Osteocyte (in vitro differentiated cells): ENCODE results near the gene OTUD3. TPM values are rescaled to one million over a fixed set of nuclear protein-coding genes. Genes with fewer than 3 reads are reported as not detected.
"Not testable (repeated sequence)": the region's sequence is repeated elsewhere in the genome, so short reads cannot be mapped to it uniquely, and the experiment has no call there.

Source experiments
- DNase-seq: peaks from one replicate; pipeline ENCODE4 v3.0.0; 2021; ENCODE audit warnings: mixed read lengths; ENCODE audit not compliant: unreplicated experiment; ENCODE audit errors: extremely low spot score
- H3K27ac Mint-ChIP-seq: one replicate; pipeline ENCODE4 v1.8.0; 2021; ENCODE audit warnings: mild to moderate bottlenecking, mixed read lengths; ENCODE audit not compliant: unreplicated experiment
- H3K27me3 Mint-ChIP-seq: one replicate; pipeline ENCODE4 v1.8.0; 2021; ENCODE audit warnings: mixed read lengths; ENCODE audit not compliant: unreplicated experiment
- H3K36me3 Mint-ChIP-seq: one replicate; pipeline ENCODE4 v1.8.0; 2021; ENCODE audit warnings: mixed read lengths; ENCODE audit not compliant: unreplicated experiment
- H3K4me1 Mint-ChIP-seq: one replicate; pipeline ENCODE4 v1.8.0; 2021; ENCODE audit warnings: mixed read lengths; ENCODE audit not compliant: unreplicated experiment
- H3K4me3 Mint-ChIP-seq: one replicate; pipeline ENCODE4 v1.8.0; 2021; ENCODE audit warnings: mild to moderate bottlenecking, moderate library complexity, mixed read lengths; ENCODE audit not compliant: unreplicated experiment
- H3K9me3 Mint-ChIP-seq: one replicate; pipeline ENCODE4 v1.8.0; 2021; ENCODE audit warnings: mixed read lengths; ENCODE audit not compliant: unreplicated experiment
- total RNA-seq: library from RNA; stranded (reverse); gene quantifications from 2 replicates; pipeline ENCODE4 v1.2.1, GENCODE V29; 2021
- TF ChIP-seq, protein P1 (sequence below): fragments of 200-600 bp; sonication (generic); IDR thresholded peaks from 2 replicates; pipeline ENCODE4 v1.5.0; 2021; ENCODE audit warnings: antibody characterized with exemption, mild to moderate bottlenecking, moderate library complexity

The OTUD3 gene
- total RNA-seq, 1 donor from 2014 or later, result 11.4 TPM

DNA sequence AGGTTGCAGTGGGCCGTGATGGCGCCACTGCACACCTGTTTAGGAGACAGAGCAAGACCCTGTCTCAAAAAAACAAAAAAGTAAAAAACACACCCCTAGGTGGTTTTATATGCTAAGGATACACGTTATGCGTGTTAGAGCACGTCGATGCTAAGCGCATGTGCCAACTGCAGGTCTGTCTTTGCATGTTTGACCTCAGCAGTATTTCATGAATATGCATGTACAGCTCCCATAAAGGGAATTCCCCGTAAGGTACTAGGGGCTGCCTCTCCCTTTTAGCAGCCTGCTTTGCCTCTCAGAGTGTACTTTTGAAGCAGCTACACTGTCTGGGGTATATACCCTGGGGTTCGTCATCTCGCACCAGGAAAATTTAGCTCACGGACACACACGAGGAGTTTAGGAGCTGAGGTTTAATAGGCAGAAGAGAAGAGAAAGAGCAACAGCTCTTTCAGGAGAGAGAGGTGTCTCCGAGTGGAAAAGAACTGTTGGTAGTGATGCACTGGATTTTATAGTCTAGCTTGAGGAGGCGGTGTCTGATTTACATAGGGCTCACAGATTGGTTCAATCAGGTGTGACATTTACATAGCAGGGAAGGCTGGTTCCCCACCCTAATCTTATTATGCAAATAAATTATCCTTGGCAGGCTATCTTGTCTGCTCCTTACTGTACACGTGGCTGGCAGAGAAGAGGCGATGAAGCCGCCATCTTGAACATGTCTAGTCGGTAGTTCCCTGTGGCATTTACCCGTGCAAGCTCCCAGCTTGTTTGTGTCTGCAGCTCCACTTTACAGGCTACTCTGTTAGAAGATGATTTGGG lies 4.2 kb upstream of the OTUD3 start:
- DNase-seq, result no peak
- Mint-ChIP-seq H3K9me3 (no peaks in the 10 kb centered on the region), H3K36me3 (no peaks in the 10 kb centered on the region), H3K4me1 (peaks cover 6% of the 10 kb centered on the region), H3K27ac (no peak overlapping the region), H3K27me3 (peaks cover 16% of the 10 kb centered on the region), H3K4me3 (no peak overlapping the region)
- TF ChIP-seq, protein P1, sequence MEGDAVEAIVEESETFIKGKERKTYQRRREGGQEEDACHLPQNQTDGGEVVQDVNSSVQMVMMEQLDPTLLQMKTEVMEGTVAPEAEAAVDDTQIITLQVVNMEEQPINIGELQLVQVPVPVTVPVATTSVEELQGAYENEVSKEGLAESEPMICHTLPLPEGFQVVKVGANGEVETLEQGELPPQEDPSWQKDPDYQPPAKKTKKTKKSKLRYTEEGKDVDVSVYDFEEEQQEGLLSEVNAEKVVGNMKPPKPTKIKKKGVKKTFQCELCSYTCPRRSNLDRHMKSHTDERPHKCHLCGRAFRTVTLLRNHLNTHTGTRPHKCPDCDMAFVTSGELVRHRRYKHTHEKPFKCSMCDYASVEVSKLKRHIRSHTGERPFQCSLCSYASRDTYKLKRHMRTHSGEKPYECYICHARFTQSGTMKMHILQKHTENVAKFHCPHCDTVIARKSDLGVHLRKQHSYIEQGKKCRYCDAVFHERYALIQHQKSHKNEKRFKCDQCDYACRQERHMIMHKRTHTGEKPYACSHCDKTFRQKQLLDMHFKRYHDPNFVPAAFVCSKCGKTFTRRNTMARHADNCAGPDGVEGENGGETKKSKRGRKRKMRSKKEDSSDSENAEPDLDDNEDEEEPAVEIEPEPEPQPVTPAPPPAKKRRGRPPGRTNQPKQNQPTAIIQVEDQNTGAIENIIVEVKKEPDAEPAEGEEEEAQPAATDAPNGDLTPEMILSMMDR, result no peak

DNA sequence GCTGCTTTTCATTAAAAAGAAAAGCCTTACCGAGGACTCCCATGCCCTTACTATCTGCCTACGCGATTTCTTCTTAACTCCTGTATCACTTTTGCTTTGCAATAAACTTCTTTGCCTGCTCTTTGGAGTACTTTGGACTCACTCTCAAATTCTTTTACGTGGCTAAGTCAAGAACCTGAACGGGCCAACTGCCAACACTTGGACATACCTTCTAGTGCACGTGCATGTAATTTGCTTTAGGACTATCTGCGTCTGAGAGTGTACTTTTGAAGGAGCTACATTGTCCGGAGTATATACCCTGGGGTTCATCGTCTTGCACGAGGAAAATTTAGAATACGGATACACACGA lies 3.6 kb upstream of the OTUD3 start:
- Mint-ChIP-seq H3K4me3 (no peak overlapping the region), H3K36me3 (no peaks in the 10 kb centered on the region), H3K27me3 (peaks cover 16% of the 10 kb centered on the region), H3K27ac (no peak overlapping the region), H3K4me1 (peaks cover 12% of the 10 kb centered on the region), H3K9me3 (no peaks in the 10 kb centered on the region)
- no peak for DNase-seq
- TF ChIP-seq, protein P1, result no peak

DNA sequence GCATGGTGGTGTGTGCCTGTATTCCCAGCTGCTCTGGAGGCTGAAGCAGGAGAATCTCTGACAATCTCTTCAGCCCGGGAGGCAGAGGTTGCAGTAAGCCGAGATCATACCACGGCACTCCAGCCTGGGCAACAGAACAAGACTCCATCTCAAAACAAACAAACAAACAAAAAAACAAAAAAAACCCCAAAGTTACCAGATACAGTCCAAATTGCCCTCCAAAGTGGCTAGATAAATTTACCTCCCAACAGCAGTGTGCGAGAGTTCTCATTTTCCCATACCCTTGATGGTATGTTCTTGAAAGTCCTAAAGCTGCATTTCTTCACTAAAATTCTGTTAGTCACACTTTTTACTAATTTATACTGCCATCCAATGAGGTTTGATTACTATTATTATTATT lies 3.0 kb upstream of the OTUD3 start:
- no peaks in the 10 kb centered on the region for H3K9me3 Mint-ChIP-seq
- peaks cover 16% of the 10 kb centered on the region for H3K27me3 Mint-ChIP-seq
- peaks cover 18% of the 10 kb centered on the region for H3K4me1 Mint-ChIP-seq
- H3K27ac Mint-ChIP-seq, result no peak overlapping the region
- TF ChIP-seq, protein P1, result no peak
- no peak for DNase-seq
- H3K4me3 Mint-ChIP-seq, result no peak overlapping the region
- no peaks in the 10 kb centered on the region for H3K36me3 Mint-ChIP-seq

DNA sequence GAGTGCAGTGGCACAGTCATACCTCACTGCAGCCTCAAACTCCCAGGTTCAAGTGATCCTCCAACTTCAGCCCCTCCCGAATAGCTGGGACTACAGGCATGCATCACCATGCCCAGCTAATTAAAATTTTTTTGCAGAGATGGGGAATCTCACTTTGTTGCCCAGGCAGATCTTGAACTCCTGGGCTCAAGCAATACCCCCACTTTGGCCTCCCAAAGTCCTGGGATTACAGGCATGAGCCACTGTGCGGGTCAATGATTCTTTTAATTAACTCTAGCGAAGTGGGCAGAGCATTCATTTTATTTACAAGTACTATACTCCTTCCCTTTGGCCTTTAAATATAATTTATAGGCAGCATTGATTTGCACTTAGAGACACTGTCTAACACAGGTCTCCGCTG lies 2.5 kb upstream of the OTUD3 start:
- no peaks in the 10 kb centered on the region for H3K9me3 Mint-ChIP-seq
- H3K27me3 Mint-ChIP-seq, result peaks cover 16% of the 10 kb centered on the region

DNA sequence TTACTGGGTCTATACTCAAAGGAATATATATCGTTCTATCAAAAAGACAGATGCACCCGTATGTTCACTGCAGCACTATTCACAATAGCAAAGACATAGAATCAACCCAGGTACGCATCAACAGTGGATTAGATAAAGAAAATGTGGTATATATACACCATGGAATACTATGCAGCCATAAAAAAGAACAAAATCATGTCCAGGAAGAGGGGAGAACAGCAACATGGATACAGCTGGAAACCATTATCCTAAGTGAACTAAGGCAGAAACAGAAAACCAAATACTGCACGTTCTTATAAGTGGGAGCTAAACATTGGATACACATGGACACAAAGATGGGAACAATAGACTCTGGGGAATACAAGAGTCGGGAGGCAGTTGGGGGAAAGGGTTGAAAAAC lies 1.4 kb upstream of the OTUD3 start:
- not testable (repeated sequence) for H3K27ac Mint-ChIP-seq, H3K4me3 Mint-ChIP-seq, H3K9me3 Mint-ChIP-seq, H3K36me3 Mint-ChIP-seq, DNase-seq
- H3K4me1 Mint-ChIP-seq, result peaks cover 24% of the 10 kb centered on the region
- peaks cover 16% of the 10 kb centered on the region for H3K27me3 Mint-ChIP-seq

More for the DNA sequence above, 2.5 kb upstream of the OTUD3 start:
- TF ChIP-seq, protein P1, result no peak
- no peaks in the 10 kb centered on the region for H3K36me3 Mint-ChIP-seq
- H3K4me1 Mint-ChIP-seq, result peaks cover 22% of the 10 kb centered on the region
- DNase-seq, result no peak
- no peak overlapping the region for H3K4me3 Mint-ChIP-seq
- H3K27ac Mint-ChIP-seq, result no peak overlapping the region
